Measurements from ENCODE around the gene ZNRF3. TPM values are rescaled to one million over a fixed set of nuclear protein-coding genes. Genes with fewer than 3 reads are reported as not detected.

Gene ZNRF3
- total and polyA plus RNA-seq, 5 experiments from 2014 or later, result 0.08 to 0.69 (median 0.34) TPM; not detected in 1

GRCh38 chr22:29018293-29019189 lies 135.2 kb downstream of the ZNRF3 start:
- H3K4me1 Mint-ChIP-seq, result peaks cover 7 to 18% (median 12%) of the 10 kb centered on the region in 4 donors
- peaks cover 0 to 14% (median 6%) of the 10 kb centered on the region in 9 donors for H3K9me3 Mint-ChIP-seq
- H3K4me3 Mint-ChIP-seq, result no peak overlapping the region
- no peak for ATAC-seq
- POLR2A ChIA-PET, result no interaction called here
- DNase-seq, result no peak
- H3K27me3 Mint-ChIP-seq, result peaks cover 9 to 40% (median 22%) of the 10 kb centered on the region in 5 donors
- H3K27ac Mint-ChIP-seq, result no peak overlapping the region
- peaks cover 0 to 10% (median 8%) of the 10 kb centered on the region in 3 donors for H3K36me3 Mint-ChIP-seq

- Mint-ChIP-seq H3K4me1 (peaks cover 0 to under 1% (median 0%) of the 10 kb centered on the region in 4 donors), H3K4me3 (no peak overlapping the region), H3K9me3 (peaks cover 0 to 14% (median 6%) of the 10 kb centered on the region in 9 donors), H3K27ac (no peak overlapping the region), H3K36me3 (peaks cover 0 to 10% (median 8%) of the 10 kb centered on the region in 3 donors), H3K27me3 (peaks cover 10 to 47% (median 26%) of the 10 kb centered on the region in 5 donors)
- POLR2A ChIA-PET, result no interaction called here
- DNase-seq (no peak), ATAC-seq (no peak)
Measured at GRCh38 chr22:29022101-29022817, 138.9 kb downstream of the ZNRF3 start.

DNA sequence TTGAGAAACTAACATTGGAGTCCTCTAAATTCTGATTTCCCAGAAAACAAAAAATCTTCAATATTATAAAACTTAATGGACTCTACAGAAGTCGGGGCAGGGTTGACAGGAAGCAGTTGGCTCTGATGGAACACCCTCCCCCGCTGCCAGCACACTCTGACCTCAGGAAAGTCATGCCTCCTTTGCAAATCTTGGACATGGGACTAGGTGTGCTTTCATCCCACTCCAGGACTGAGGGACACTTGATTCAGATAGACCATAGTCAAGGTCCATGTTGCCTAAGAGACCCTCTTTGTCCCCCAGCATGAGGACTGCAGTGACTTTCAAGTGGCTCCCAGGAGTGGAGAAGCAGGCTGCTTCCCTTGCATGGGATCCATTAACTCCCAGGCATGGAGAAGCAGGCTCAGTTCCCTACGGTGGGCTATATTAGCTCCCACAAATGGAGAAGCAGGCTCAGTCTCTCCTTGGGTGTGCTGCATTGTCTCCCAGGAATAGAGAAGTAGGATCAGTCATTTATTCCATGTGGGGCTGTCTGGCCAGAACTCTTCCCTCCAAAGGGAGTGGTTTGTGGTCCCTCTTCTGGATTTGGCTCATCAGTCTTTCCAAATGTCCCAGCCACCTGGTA lies 139.9 kb downstream of the ZNRF3 start:
- ATAC-seq (no peak), DNase-seq (no peak)
- Mint-ChIP-seq H3K27ac (no peak overlapping the region), H3K4me1 (no peaks in the 10 kb centered on the region), H3K27me3 (peaks cover 15 to 48% (median 24%) of the 10 kb centered on the region in 5 donors), H3K4me3 (no peak overlapping the region), H3K36me3 (peaks cover 0 to 7% (median 5%) of the 10 kb centered on the region in 3 donors), H3K9me3 (peaks cover 0 to 8% (median 4%) of the 10 kb centered on the region in 9 donors)
- POLR2A ChIA-PET, result interaction anchor here (0.6 kb wide), 1 partner anchor 290 kb away, joined by 6 read pairs; no protein-coding TSS in a partner anchor

DNA sequence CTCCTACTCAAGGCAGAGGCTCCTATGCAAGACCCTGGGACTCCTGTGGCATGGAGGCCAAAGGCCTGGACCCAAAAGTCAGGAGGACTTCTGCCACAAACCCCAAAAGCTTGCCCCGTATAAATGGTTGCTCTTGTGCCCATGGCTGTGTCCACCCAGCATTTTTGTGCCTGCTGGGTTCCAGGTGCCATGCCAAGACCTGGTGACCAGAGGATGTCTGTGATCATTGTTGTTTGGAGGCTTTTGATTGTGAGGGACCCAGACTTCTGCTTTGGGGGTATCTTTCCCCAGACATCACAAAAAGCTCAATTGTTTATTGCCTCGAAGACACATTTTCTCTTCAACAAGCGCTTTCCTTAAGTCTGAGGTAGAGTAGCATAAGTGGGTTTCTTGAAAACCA lies 143.2 kb downstream of the ZNRF3 start:
- no peak for ATAC-seq
- peaks cover 6 to 17% (median 14%) of the 10 kb centered on the region in 4 donors for H3K4me1 Mint-ChIP-seq
- no peak for DNase-seq
- H3K27ac Mint-ChIP-seq, result no peak overlapping the region
- POLR2A ChIA-PET, result no interaction called here
- no peaks in the 10 kb centered on the region for H3K36me3 Mint-ChIP-seq
- no peaks in the 10 kb centered on the region for H3K9me3 Mint-ChIP-seq
- H3K27me3 Mint-ChIP-seq, result peaks cover 36 to 73% (median 39%) of the 10 kb centered on the region in 5 donors
- no peak overlapping the region for H3K4me3 Mint-ChIP-seq

- ATAC-seq (no peak), DNase-seq (no peak)
- H3K4me1 Mint-ChIP-seq, result peaks cover 6 to 17% (median 14%) of the 10 kb centered on the region in 4 donors
- H3K9me3 Mint-ChIP-seq, result no peaks in the 10 kb centered on the region
- H3K27me3 Mint-ChIP-seq, result peaks cover 43 to 90% (median 49%) of the 10 kb centered on the region in 5 donors
- H3K27ac Mint-ChIP-seq, result no peak overlapping the region
- POLR2A ChIA-PET, result no interaction called here
- no peak overlapping the region for H3K4me3 Mint-ChIP-seq
- peaks cover 0 to 2% (median 0%) of the 10 kb centered on the region in 3 donors for H3K36me3 Mint-ChIP-seq
Measured at GRCh38 chr22:29028468-29028867, 145.1 kb downstream of the ZNRF3 start.

DNA sequence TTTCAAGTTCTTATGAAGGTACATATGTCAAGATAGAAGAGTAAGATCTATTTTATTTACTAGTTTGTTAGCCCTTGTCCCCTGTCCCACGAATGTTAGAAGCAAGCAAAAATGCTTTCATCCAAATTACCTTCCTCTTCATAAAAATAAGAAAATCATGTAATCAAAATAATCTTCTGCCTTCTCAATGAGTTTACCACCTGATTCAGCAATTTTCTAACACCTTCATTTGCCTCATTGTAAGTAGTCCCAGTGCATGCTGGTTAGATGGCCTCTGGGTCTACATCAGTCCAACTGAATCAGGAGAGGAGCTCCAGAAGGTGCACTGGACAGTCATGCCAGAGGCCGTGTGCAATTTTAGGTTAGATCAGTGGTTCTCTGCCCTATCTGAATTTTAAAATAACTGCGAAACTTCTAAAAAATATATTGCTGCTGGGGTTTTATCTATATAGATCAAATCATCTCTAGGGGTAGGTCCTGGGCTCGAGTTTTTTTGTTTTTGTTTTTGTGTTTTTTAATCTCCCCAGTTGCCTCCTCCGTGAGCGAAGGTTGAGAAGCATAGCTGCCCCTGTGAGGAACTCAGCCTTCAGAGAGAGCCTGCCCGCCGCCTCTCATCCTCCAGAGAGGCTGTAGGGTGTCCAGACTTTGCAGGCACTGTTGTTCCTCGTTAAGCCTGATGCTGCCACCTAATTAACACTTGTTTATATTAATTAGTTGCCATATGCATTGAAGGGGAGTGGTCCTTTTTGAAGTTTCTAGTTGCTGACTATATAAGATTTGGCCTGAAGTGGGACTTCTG lies 146.0 kb downstream of the ZNRF3 start:
- ATAC-seq, result no peak
- H3K9me3 Mint-ChIP-seq, result no peaks in the 10 kb centered on the region
- POLR2A ChIA-PET, result no interaction called here
- no peak for DNase-seq
- H3K4me3 Mint-ChIP-seq, result peak overlapping the region in 2 of 10 donors; percentile 75 to 76
- H3K4me1 Mint-ChIP-seq, result peaks cover 6 to 17% (median 14%) of the 10 kb centered on the region in 4 donors
- no peak overlapping the region for H3K27ac Mint-ChIP-seq
- H3K27me3 Mint-ChIP-seq, result peaks cover 41 to 90% (median 50%) of the 10 kb centered on the region in 5 donors
- peaks cover 0 to 2% (median 0%) of the 10 kb centered on the region in 3 donors for H3K36me3 Mint-ChIP-seq

GRCh38 chr22:29030016-29030617 lies 146.7 kb downstream of the ZNRF3 start:
- POLR2A ChIA-PET, result no interaction called here
- H3K27me3 Mint-ChIP-seq, result peaks cover 41 to 94% (median 51%) of the 10 kb centered on the region in 5 donors
- DNase-seq (peak in 1 of 10 donors; percentile 8), ATAC-seq (peak in 1 of 2 donors; percentile 25)
- no peak overlapping the region for H3K27ac Mint-ChIP-seq
- H3K4me3 Mint-ChIP-seq, result peak overlapping the region; percentile 42 to 83 (median 70)
- H3K4me1 Mint-ChIP-seq, result peaks cover 6 to 17% (median 14%) of the 10 kb centered on the region in 4 donors
- peaks cover 0 to 2% (median 0%) of the 10 kb centered on the region in 3 donors for H3K36me3 Mint-ChIP-seq
- H3K9me3 Mint-ChIP-seq, result no peaks in the 10 kb centered on the region

DNA sequence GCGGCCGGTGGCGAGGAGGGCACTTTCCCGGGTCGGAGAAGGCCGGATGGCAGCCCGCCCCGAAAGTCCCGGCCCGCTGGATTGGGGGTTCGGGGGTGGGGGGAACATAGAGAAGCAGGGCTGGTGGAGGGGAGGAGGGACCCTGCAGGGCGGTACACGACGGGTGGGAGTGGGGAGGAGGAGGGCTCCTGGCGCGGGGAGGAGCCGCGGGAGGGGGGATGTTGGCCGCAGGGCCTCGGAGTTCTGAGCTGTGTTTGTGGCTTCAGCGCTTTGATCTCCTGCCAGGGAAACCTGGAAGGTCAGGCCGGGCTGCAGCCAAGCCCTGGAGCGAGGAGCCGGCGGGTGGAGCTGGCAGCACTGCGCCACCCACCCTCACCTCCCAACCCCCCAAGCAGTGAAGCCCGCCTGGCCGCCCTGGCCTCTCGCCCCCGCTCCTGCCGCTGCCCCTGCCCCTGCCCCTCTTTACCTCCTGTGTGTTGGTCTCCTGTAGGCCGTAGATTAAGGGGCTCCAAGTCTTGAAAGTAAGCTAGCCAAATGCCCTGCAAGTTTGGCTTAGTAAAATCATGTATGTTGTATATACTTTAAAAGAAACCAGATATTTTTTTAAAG lies 147.3 kb downstream of the ZNRF3 start:
- Mint-ChIP-seq H3K36me3 (peaks cover 0 to 2% (median 0%) of the 10 kb centered on the region in 3 donors), H3K27ac (no peak overlapping the region), H3K9me3 (no peaks in the 10 kb centered on the region), H3K4me3 (peak overlapping the region; percentile 53 to 83 (median 74)), H3K27me3 (peaks cover 39 to 92% (median 49%) of the 10 kb centered on the region in 5 donors), H3K4me1 (peaks cover 6 to 17% (median 14%) of the 10 kb centered on the region in 4 donors)
- ATAC-seq (peak; percentile 39 to 42), DNase-seq (peak in 2 of 10 donors; percentile 2 to 9)
- POLR2A ChIA-PET, result no interaction called here

- peak in 1 of 2 donors; percentile 70 for ATAC-seq
- Mint-ChIP-seq H3K27ac (no peak overlapping the region), H3K9me3 (no peaks in the 10 kb centered on the region), H3K4me3 (peak overlapping the region; percentile 36 to 75 (median 60)), H3K36me3 (peaks cover 0 to 2% (median 0%) of the 10 kb centered on the region in 3 donors), H3K27me3 (peaks cover 39 to 90% (median 48%) of the 10 kb centered on the region in 5 donors), H3K4me1 (peaks cover 6 to 17% (median 14%) of the 10 kb centered on the region in 4 donors)
- POLR2A ChIA-PET, result no interaction called here
- DNase-seq, result peak in 1 of 10 donors; percentile 9
Measured at GRCh38 chr22:29031227-29032011, 148.0 kb downstream of the ZNRF3 start.

GRCh38 chr22:29032014-29032475 lies 148.7 kb downstream of the ZNRF3 start:
- DNase-seq (no peak), ATAC-seq (no peak)
- peaks cover 38 to 85% (median 48%) of the 10 kb centered on the region in 5 donors for H3K27me3 Mint-ChIP-seq
- H3K4me1 Mint-ChIP-seq, result peaks cover 6 to 17% (median 14%) of the 10 kb centered on the region in 4 donors
- H3K27ac Mint-ChIP-seq, result no peak overlapping the region
- POLR2A ChIA-PET, result no interaction called here
- H3K9me3 Mint-ChIP-seq, result no peaks in the 10 kb centered on the region
- H3K36me3 Mint-ChIP-seq, result peaks cover 0 to 2% (median 0%) of the 10 kb centered on the region in 3 donors
- no peak overlapping the region for H3K4me3 Mint-ChIP-seq
